Endothelial cell of umbilical vein (primary cell): Measurements from ENCODE around the gene ITPR1. TPM values are rescaled to one million over a fixed set of nuclear protein-coding genes. Genes with fewer than 3 reads are reported as not detected.

Source experiments
- BruUV-seq: library from RNA; stranded (reverse); fragments of 400-500 nt; replicated peaks from 2 replicates; lab custom pipeline; 2021; lab: Mats Ljungman, UMichigan
- CTCF ChIA-PET: fragments of 300-600, 350-600 bp; sonication (Branson Sonifier 250); formaldehyde crosslinking; loops from one replicate; lab custom pipeline; 2021; ENCODE audit warnings: antibody characterized with exemption, inconsistent platforms; lab: Charles Lee
- POLR2A ChIA-PET: fragments of 300-600, 350-600 bp; sonication (Branson Sonifier 250); formaldehyde crosslinking; loops from one replicate; lab custom pipeline; 2021; ENCODE audit warnings: antibody characterized with exemption, inconsistent platforms; lab: Charles Lee
- DNase-seq: peaks from one replicate; pipeline ENCODE4 v3.0.0-alpha.2; 2011; ENCODE audit warnings: low read depth, low spot score
- FAIRE-seq: peaks from 2 replicates; lab custom pipeline; 2011; peaks lifted over from hg19 to GRCh38; lab: Jason Lieb, UNC
- H2AFZ ChIP-seq: 2 replicates; pipeline ENCODE4 v1.6.0; 2012; ENCODE audit warnings: low read depth, low read length, control low read depth, inconsistent platforms
- H3K27ac ChIP-seq: 2 replicates; pipeline ENCODE4 v1.5.1; 2011; ENCODE audit warnings: low read depth, mild to moderate bottlenecking, control low read depth, low read length, moderate library complexity; ENCODE audit not compliant: insufficient read depth
- H3K27me3 ChIP-seq, 2 experiments: 2 replicates each; pipeline versions ENCODE4 v1.6.0 to v1.6.1; 2011; ENCODE audit warnings: low read length in 2 of 2, mixed read lengths in 1 of 2; ENCODE audit not compliant: control insufficient read depth in 2 of 2, insufficient read depth in 2 of 2
- H3K36me3 ChIP-seq, 2 experiments: 2 replicates in 1 of 2; 3 replicates in 1 of 2; pipeline ENCODE4 v1.5.1; 2011; ENCODE audit warnings: low read length in 2 of 2, mild to moderate bottlenecking in 1 of 2, moderate library complexity in 1 of 2; ENCODE audit not compliant: control insufficient read depth in 2 of 2, insufficient read depth in 2 of 2; ENCODE audit errors: extremely low read depth in 1 of 2
- H3K4me1 ChIP-seq: 3 replicates; pipeline ENCODE4 v1.5.1; 2011; ENCODE audit warnings: mild to moderate bottlenecking, low read length; ENCODE audit not compliant: control insufficient read depth, insufficient read depth; ENCODE audit errors: extremely low read depth
- H3K4me2 ChIP-seq: 2 replicates; pipeline ENCODE4 v1.6.1; 2011; ENCODE audit warnings: low read length, control low read depth, mixed read lengths; ENCODE audit not compliant: insufficient read depth
- H3K4me3 ChIP-seq, 3 experiments: fragments of 200-600 bp in 1 of 3; sonication (generic), shearing (Covaris generic) in 1 of 3; replicated peaks in 1 of 3; 2 replicates each; pipeline ENCODE4 v1.5.1; 2011 to 2016; ENCODE audit warnings: control low read depth in 3 of 3, low read length in 3 of 3, mild to moderate bottlenecking in 2 of 3, inconsistent platforms in 1 of 3, low read depth in 1 of 3, moderate library complexity in 1 of 3; ENCODE audit not compliant: insufficient read depth in 1 of 3
- H3K79me2 ChIP-seq: 2 replicates; pipeline ENCODE4 v1.6.0; 2012; ENCODE audit warnings: low read length, inconsistent platforms; ENCODE audit not compliant: control insufficient read depth, insufficient read depth
- H3K9ac ChIP-seq: replicated peaks from 2 replicates; pipeline ENCODE3; 2011; ENCODE audit warnings: low read length, control low read depth; ENCODE audit not compliant: insufficient read depth; ENCODE audit errors: extremely low read depth
- H3K9me1 ChIP-seq: replicated peaks from 3 replicates; pipeline ENCODE4 v1.6.0; 2011; ENCODE audit warnings: mild to moderate bottlenecking, low read length; ENCODE audit not compliant: control insufficient read depth, insufficient read depth; ENCODE audit errors: extremely low read depth
- H3K9me3 ChIP-seq: replicated peaks from 2 replicates; pipeline ENCODE4 v1.5.1; 2012; ENCODE audit warnings: low read length, inconsistent platforms; ENCODE audit not compliant: control insufficient read depth, insufficient read depth
- H4K20me1 ChIP-seq: replicated peaks from 2 replicates; pipeline ENCODE3; 2011; ENCODE audit warnings: mild to moderate bottlenecking, low read length; ENCODE audit not compliant: control insufficient read depth, insufficient read depth; ENCODE audit errors: extremely low read depth
- EZH2 ChIP-seq: IDR thresholded peaks from 2 replicates; pipeline ENCODE4 v1.6.1; 2012; ENCODE audit warnings: borderline replicate concordance, low read depth, mild to moderate bottlenecking, moderate library complexity, low read length, inconsistent platforms; ENCODE audit not compliant: severe bottlenecking
- FOS ChIP-seq: IDR thresholded peaks from 2 replicates; pipeline ENCODE4 v1.6.1; 2011; ENCODE audit warnings: mild to moderate bottlenecking, low read length, moderate library complexity, borderline replicate concordance; ENCODE audit not compliant: insufficient read depth
- GATA2 ChIP-seq: IDR thresholded peaks from 2 replicates; pipeline ENCODE4 v1.7.0; 2011; ENCODE audit warnings: low read depth, mild to moderate bottlenecking, moderate library complexity, mixed read lengths, low read length; ENCODE audit not compliant: insufficient read length, insufficient read depth
- JUN ChIP-seq: IDR thresholded peaks from 2 replicates; pipeline ENCODE4 v1.6.1; 2011; ENCODE audit warnings: borderline replicate concordance, low read depth; ENCODE audit not compliant: insufficient read length, insufficient read depth
- MYC ChIP-seq: IDR thresholded peaks from one replicate; pipeline ENCODE4 v1.6.1; 2011; ENCODE audit warnings: mild to moderate bottlenecking, low read depth, low read length
- POLR2A ChIP-seq: IDR thresholded peaks from 2 replicates; pipeline ENCODE4 v1.6.1; 2012; ENCODE audit warnings: low read depth, mild to moderate bottlenecking, control low read depth, low read length
- POLR2AphosphoS5 ChIP-seq: IDR thresholded peaks from 2 replicates; pipeline ENCODE4 v1.6.1; 2012; ENCODE audit warnings: low read depth, mild to moderate bottlenecking, control low read depth, low read length, moderate library complexity; ENCODE audit not compliant: insufficient read depth
- dilution Hi-C: fragments of 300-500 bp; cut with MboI; formaldehyde crosslinking; loops from one replicate; pipeline ENCODE4 v1.15.0; 2019; ENCODE audit warnings: low sequenced_read_pairs; ENCODE audit not compliant: extremely low pct_ligation_motif_present
- intact Hi-C: fragments of 100-400 bp; cut with micrococcal nuclease; formaldehyde crosslinking; loops from one replicate; pipeline ENCODE4 v1.10.0; 2022
- polyA plus RNA-seq, 4 experiments: library from polyadenylated mRNA; depleted of rRNA in 3 of 4; stranded (reverse) in 3 of 4; unstranded in 1 of 4; fragments of >200 nt; gene quantifications; 2 replicates each; pipeline versions ENCODE4 v1.2.1 to v1.2.3, GENCODE V29; 2011 to 2012; ENCODE audit warnings: missing spikeins in 1 of 4
- total RNA-seq: library from RNA; stranded (reverse); gene quantifications from 2 replicates; pipeline ENCODE4 v1.2.3, GENCODE V29; 2021
- TF ChIP-seq, protein P1 (sequence below), 2 donors: IDR thresholded peaks; 1 replicate in 1 of 2; 2 replicates in 1 of 2; pipeline ENCODE4 v1.5.1; 2011; ENCODE audit warnings: low read length in 2 of 2, mild to moderate bottlenecking in 2 of 2, moderate library complexity in 2 of 2, control low read depth in 1 of 2, inconsistent platforms in 1 of 2, low read depth in 1 of 2; ENCODE audit not compliant: insufficient read depth in 1 of 2; ENCODE audit errors: extremely low read depth in 1 of 2
- TF ChIP-seq, protein P2 (sequence below): IDR thresholded peaks from 2 replicates; pipeline ENCODE4 v1.6.1; 2011; ENCODE audit not compliant: insufficient read depth, insufficient read length

ITPR1 gene
- total and polyA plus RNA-seq, 2 donors (not counting 3 experiments of a cell fraction or from before 2014, with no cell fraction given), result 5.1 to 16.1 TPM

DNA sequence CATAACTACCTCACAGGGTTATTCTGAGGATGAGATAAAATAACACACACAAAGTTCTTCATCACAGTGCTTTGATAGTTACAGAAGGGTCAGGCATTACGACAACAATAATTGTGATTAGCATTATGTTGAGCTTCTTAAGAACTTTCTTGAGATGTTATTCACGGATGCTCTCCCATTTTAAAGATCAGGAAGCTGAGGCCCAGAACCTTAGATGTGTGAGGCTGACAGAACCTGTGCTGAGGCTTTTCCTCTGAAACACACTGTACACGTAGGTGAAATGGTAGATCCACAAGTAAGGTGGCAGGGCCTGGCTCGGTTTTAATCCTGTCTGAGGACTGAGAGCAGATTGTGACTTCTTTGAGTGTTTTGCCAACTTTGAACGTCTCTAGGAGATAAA is 274.9 kb downstream of the ITPR1 start:
- ChIA-PET POLR2A (no interaction called here), CTCF (interaction anchor here (1.4 kb wide), 1 partner anchor 8 kb away, joined by 3 read pairs; no protein-coding TSS in a partner anchor)
- TF ChIP-seq, protein P1, sequence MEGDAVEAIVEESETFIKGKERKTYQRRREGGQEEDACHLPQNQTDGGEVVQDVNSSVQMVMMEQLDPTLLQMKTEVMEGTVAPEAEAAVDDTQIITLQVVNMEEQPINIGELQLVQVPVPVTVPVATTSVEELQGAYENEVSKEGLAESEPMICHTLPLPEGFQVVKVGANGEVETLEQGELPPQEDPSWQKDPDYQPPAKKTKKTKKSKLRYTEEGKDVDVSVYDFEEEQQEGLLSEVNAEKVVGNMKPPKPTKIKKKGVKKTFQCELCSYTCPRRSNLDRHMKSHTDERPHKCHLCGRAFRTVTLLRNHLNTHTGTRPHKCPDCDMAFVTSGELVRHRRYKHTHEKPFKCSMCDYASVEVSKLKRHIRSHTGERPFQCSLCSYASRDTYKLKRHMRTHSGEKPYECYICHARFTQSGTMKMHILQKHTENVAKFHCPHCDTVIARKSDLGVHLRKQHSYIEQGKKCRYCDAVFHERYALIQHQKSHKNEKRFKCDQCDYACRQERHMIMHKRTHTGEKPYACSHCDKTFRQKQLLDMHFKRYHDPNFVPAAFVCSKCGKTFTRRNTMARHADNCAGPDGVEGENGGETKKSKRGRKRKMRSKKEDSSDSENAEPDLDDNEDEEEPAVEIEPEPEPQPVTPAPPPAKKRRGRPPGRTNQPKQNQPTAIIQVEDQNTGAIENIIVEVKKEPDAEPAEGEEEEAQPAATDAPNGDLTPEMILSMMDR (IDR thresholded peaks at IDR 0.05; ENCODE audit: extremely low read depth in 1 of 2, insufficient read depth in 1 of 2, low read depth in 1 of 2, low read length in 2 of 2), result no peak
- TF ChIP-seq GATA2 (no peak), FOS (no peak)
- TF ChIP-seq, protein P2, sequence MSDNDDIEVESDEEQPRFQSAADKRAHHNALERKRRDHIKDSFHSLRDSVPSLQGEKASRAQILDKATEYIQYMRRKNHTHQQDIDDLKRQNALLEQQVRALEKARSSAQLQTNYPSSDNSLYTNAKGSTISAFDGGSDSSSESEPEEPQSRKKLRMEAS, result no peak
- H3K36me3 ChIP-seq, result no peaks in the 10 kb centered on the region
- DNase-seq, result no peak
- no TSS peak for BruUV-seq
- no peak overlapping the region for H3K27ac ChIP-seq
- H2AFZ ChIP-seq, result no peak overlapping the region
- H3K27me3 ChIP-seq, result no peaks in the 10 kb centered on the region
- no peaks in the 10 kb centered on the region for H3K9me3 ChIP-seq
- H4K20me1 ChIP-seq, result no peaks in the 10 kb centered on the region
- H3K4me1 ChIP-seq, result peaks cover 4% of the 10 kb centered on the region
- H3K9me1 ChIP-seq, result no peaks in the 10 kb centered on the region
- H3K4me2 ChIP-seq, result no peak overlapping the region
- dilution Hi-C loops (no loop called here), intact Hi-C loops (no loop called here)
- FAIRE-seq, result no peak
- H3K4me3 ChIP-seq, result no peak overlapping the region
- no peak overlapping the region for H3K9ac ChIP-seq
- H3K79me2 ChIP-seq, result no peaks in the 10 kb centered on the region

DNA sequence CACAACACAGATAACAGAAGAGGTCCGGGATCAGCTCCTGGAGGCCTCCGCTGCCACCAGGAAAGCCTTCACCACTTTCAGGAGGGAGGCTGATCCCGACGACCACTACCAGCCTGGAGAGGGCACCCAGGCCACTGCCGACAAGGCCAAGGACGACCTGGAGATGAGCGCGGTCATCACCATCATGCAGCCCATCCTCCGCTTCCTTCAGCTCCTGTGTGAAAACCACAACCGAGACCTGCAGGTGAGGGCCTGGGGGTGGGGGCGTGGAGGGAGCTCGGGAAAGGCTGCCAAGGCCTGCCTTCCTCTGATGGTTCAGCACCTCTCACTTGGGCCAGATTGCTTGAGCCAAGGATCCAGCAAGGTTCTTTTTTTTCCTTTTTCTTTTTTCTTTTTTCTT is 275.4 kb downstream of the ITPR1 start:
- Histone ChIP-seq H3K4me1 (peaks cover 4% of the 10 kb centered on the region), H3K4me2 (no peak overlapping the region), H3K9ac (no peak overlapping the region), H3K79me2 (no peaks in the 10 kb centered on the region), H3K4me3 (no peak overlapping the region), H3K27me3 (no peaks in the 10 kb centered on the region), H3K36me3 (no peaks in the 10 kb centered on the region), H3K27ac (no peak overlapping the region), H4K20me1 (no peaks in the 10 kb centered on the region), H2AFZ (no peak overlapping the region), H3K9me1 (no peaks in the 10 kb centered on the region), H3K9me3 (no peaks in the 10 kb centered on the region)
- ChIA-PET POLR2A (no interaction called here), CTCF (interaction anchor here (1.4 kb wide), 1 partner anchor 9 kb away, joined by 3 read pairs; no protein-coding TSS in a partner anchor)
- TF ChIP-seq, protein P1 (IDR thresholded peaks at IDR 0.05; ENCODE audit: extremely low read depth in 1 of 2, insufficient read depth in 1 of 2, low read depth in 1 of 2, low read length in 2 of 2), result no peak
- TF ChIP-seq GATA2 (no peak), MYC (no peak), POLR2A (no peak), JUN (no peak), FOS (no peak), POLR2AphosphoS5 (no peak), EZH2 (no peak)
- TF ChIP-seq, protein P2, result no peak
- FAIRE-seq, result no peak
- no TSS peak for BruUV-seq
- intact Hi-C loops, result no loop called here
- DNase-seq, result no peak
- dilution Hi-C loops, result no loop called here
